ENCODE measurements around the gene SDS.

Gene SDS

GRCh38 chr12:113381220-113381619 is 22.5 kb downstream of the SDS start:
- H3K9me3 ChIP-seq, result no peaks in the 10 kb centered on the region
- peaks cover 41 to 92% (median 75%) of the 10 kb centered on the region in 3 donors for H3K36me3 ChIP-seq
- intact Hi-C loops (cut with DNase I; ENCODE audit: low total_unique reads), result no loop called here

GRCh38 chr12:113378291-113378690 is 25.4 kb downstream of the SDS start:
- no peak for TF ChIP-seq CTCF (IDR thresholded peaks at IDR 0.05)
- peaks cover 45 to 92% (median 77%) of the 10 kb centered on the region in 3 donors for H3K36me3 ChIP-seq

More at GRCh38 chr12:113381220-113381619, 22.5 kb downstream of the SDS start:
- Histone ChIP-seq H3K4me1 (no peaks in the 10 kb centered on the region), H3K27me3 (no peaks in the 10 kb centered on the region), H3K27ac (no peak overlapping the region), H3K4me3 (no peak overlapping the region)
- no peak for TF ChIP-seq CTCF (IDR thresholded peaks at IDR 0.05)
- no peak for DNase-seq

GRCh38 chr12:113374823-113375428 is 28.8 kb downstream of the SDS start:
- no peaks in the 10 kb centered on the region for H3K27me3 ChIP-seq
- no peak overlapping the region for H3K4me3 ChIP-seq
- H3K27ac ChIP-seq, result no peak overlapping the region
- H3K4me1 ChIP-seq, result no peaks in the 10 kb centered on the region
- peaks cover 41 to 89% (median 61%) of the 10 kb centered on the region in 3 donors for H3K36me3 ChIP-seq
- intact Hi-C loops (cut with DNase I; ENCODE audit: low total_unique reads), result no loop called here
- no peak for DNase-seq
- no peak for TF ChIP-seq CTCF (IDR thresholded peaks at IDR 0.05)
- no peaks in the 10 kb centered on the region for H3K9me3 ChIP-seq

More at GRCh38 chr12:113378291-113378690, 25.4 kb downstream of the SDS start:
- Histone ChIP-seq H3K27ac (no peak overlapping the region), H3K4me3 (no peak overlapping the region), H3K4me1 (no peaks in the 10 kb centered on the region), H3K27me3 (no peaks in the 10 kb centered on the region), H3K9me3 (no peaks in the 10 kb centered on the region)
- DNase-seq, result no peak
- intact Hi-C loops (cut with DNase I; ENCODE audit: low total_unique reads), result no loop called here

GRCh38 chr12:113373969-113374368 is 29.7 kb downstream of the SDS start:
- Histone ChIP-seq H3K27me3 (no peaks in the 10 kb centered on the region), H3K27ac (no peak overlapping the region), H3K36me3 (peaks cover 39 to 88% (median 66%) of the 10 kb centered on the region in 3 donors), H3K4me3 (no peak overlapping the region), H3K9me3 (no peaks in the 10 kb centered on the region), H3K4me1 (no peaks in the 10 kb centered on the region)
- DNase-seq, result no peak
- intact Hi-C loops (cut with DNase I; ENCODE audit: low total_unique reads), result no loop called here
- TF ChIP-seq CTCF (IDR thresholded peaks at IDR 0.05), result no peak

- no peak for DNase-seq
- Histone ChIP-seq H3K27me3 (no peaks in the 10 kb centered on the region), H3K27ac (no peak overlapping the region), H3K9me3 (no peaks in the 10 kb centered on the region), H3K4me1 (no peaks in the 10 kb centered on the region), H3K4me3 (no peak overlapping the region), H3K36me3 (peaks cover 35 to 89% (median 66%) of the 10 kb centered on the region in 3 donors)
- no peak for TF ChIP-seq CTCF (IDR thresholded peaks at IDR 0.05)
- intact Hi-C loops (cut with DNase I; ENCODE audit: low total_unique reads), result no loop called here
Measured at GRCh38 chr12:113373440-113373839, 30.2 kb downstream of the SDS start.

Measured in tibial artery (tissue), 4 donors.